IPS DF 19.7 (cell line): ENCODE measurements around the gene OR11A1.

Experiments
- DNase-seq: peaks from one replicate; pipeline ENCODE4 v3.0.0-alpha.2; 2013; ENCODE audit warnings: low read depth, low spot score

Gene OR11A1, protein sequence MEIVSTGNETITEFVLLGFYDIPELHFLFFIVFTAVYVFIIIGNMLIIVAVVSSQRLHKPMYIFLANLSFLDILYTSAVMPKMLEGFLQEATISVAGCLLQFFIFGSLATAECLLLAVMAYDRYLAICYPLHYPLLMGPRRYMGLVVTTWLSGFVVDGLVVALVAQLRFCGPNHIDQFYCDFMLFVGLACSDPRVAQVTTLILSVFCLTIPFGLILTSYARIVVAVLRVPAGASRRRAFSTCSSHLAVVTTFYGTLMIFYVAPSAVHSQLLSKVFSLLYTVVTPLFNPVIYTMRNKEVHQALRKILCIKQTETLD

DNA sequence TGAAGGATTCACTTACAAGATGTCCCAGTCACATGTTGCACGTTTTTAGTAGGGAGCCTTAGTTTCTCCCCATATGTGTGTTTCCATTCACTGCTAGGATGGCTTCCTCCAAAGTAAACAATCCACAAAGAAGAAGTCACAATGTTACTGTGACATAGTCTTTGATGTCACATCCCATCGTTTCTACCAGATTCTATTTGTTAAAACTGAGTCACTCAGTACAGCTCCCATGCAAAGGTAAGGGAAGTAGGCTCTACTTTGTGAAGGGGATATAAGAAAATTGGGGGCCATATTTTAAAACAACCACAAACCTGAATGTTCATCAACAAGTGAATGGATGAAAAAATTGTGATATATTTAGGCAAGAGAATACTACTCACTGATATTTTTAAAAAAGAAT, at the start of gene OR11A1, which contains the start of gene OR2H1:
Gene OR11A1, minus strand, starts transcription at position 101 of the 400 bp plus-strand sequence. CDS start 29,430 bp downstream, outside the sequence.
Gene OR2H1, plus strand, starts transcription at position 185 of the 400 bp plus-strand sequence. CDS start 4,615 bp downstream, outside the sequence.
- no peak for DNase-seq

DNA sequence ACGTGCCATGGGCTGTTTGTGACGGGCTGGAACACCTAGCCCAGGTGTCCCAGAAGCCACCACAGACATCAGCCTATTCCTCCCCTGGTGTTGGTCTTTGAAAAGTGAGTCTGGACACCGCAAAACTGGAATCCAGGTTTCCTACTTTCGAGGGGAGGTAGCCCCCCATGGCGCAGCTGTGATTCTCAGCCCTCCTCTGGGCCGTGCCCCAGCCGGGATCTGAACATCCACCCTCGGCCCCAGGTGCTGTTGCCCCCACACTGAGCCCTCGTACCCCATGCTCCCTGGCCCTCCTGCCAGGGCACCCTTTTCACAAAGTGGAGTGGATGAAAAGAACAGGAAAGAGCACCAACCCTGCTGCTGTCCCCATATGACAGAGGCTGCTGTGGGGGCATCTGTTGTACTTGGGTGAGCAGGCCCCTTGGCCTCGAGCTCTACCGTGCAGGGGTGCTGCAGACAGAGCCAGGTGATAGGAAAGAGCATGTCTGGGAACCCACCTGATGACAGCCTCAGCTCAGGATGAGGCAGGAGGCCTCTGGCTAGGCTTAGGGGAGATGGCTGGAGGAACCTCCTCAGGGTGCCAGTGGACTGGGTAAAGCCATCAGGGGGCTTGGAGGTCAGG, 49.7 kb upstream of the OR11A1 start:
- no peak for DNase-seq

DNA sequence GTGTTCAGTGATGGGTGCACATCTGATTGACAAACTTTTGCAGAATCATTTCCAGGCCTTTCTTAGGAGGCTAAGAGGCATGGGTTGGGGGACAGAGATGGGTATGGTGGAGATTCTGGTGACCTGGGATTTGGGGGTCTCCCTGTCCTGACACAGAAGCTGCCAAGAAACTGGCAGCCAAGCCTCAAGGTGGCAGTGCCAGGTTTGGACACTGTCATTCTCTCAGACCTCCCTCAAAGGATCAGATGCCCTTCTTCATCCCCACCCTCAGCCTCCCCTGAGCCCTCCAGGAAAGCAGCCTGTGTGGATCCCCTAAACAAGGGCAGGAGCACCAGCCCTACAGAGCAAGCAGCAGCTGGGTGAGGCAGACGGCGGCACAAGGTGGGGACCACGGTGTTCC, 48.9 kb upstream of the OR11A1 start:
- DNase-seq, result no peak

DNA sequence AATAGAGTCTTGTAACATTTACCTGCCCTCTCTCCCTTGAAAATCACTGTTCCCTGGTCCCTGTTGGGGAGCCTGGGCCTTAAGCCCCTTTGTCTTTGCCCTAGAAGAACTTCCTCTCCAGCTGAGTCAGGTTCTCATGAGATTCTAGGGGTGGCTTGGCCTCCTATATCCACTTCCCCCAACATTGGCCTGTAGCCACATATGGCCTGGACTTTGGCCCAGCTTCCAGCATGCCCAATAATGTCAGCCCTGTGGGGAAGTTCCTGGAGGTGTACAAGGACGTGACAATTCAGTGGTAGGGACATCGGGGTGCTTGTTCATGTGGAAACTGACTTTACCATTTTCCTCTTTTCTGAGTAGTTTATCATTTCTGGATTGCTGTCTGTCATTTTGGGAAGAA, 48.1 kb upstream of the OR11A1 start:
- DNase-seq, result no peak

DNA sequence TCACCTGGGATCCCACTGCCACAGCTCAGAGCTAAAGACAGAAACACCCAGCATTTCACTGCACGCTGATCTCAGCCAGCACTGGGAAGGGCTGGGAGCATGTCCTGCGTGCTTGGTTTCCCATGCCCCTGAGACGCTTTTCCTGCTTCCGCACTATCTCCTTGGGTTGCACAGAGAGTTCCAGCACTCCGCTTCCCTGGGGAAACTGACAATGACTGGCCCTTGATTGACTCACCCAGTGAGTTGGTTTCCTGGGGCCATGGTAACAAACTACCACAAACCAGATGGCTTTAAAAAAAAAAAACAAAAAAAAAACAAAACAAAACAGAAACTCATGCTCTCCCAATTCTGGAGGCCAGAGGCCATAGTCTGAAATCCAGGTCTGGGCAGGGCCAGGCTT, 45.7 kb upstream of the OR11A1 start:
- DNase-seq, result no peak

DNA sequence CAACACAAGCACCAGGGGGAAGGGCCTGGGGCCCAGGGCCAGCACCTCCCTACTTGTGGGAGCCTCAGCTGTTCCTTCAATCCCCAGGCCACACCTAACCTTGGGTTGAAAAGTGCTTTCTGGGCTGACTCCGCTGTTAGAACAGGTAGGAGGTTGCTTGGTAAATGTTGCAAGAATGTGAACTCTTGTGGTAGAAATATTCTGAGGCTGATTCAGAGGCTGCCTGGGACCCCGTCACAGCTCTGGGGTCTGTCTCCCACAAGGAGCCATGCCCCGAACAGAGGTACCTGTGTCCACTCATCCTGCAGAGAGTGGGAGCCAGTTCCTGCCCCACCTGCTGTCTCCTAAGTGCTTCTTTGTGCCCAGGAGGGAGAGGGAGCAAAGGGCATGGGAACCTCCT, 45.3 kb upstream of the OR11A1 start:
- no peak for DNase-seq

DNA sequence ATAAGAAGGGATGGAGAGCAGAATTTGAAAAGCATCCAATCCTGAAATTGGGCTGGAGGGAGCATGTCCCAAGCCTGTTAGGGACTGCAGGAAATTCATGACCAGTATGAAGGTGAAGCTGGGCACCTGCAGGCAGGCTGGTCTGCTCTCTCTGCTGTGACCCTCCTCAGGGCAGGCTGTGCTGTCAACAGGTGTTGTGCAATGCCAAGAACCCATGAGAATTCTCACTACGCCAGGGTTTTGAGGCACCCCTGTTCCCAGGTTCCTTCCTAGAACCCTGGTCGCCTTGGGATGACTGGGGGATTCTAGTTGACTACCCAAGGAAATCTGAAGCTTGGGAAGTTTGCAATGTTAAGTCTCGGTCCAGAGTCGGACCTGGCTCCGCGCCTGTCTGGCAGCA, 44.2 kb upstream of the OR11A1 start:
- no peak for DNase-seq

DNA sequence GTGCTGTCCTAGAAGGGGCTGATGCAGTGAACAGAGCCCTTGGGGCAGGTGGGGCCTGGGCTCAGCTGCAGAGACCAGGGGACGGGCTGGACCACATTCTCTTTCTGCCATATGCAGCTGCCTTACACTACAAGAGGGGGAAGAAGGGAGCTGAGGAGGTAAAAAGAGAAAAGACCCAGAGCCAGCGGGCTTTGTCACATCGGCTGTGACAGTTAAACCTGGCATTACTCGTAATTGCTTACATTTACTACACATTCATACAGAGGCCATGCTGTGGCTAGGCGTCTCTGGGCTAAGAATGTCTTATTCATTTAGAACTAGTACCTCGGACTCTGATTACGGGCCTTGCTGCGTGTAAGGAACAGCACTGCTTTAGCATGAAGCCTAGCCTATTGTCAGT, 43.7 kb upstream of the OR11A1 start:
- no peak for DNase-seq

DNA sequence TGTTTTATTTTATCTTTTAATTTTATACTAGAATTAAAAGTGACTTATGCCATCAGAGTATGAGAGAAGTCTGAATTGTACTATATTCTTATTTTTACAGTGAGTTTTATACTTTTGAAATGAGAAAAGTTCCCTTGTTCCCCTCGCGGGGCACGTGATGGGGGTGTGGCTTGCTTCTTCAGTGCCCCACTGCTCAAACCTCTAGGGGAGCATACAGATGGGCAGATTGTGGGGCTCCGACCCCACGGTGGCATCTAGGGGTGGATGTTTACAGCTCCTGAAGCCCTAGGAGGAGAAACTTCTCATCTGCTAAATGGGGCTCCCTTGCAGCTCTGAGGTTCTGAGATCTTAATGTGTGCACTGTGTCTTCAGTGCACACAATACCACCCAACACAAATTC, 42.8 kb upstream of the OR11A1 start:
- DNase-seq, result no peak

DNA sequence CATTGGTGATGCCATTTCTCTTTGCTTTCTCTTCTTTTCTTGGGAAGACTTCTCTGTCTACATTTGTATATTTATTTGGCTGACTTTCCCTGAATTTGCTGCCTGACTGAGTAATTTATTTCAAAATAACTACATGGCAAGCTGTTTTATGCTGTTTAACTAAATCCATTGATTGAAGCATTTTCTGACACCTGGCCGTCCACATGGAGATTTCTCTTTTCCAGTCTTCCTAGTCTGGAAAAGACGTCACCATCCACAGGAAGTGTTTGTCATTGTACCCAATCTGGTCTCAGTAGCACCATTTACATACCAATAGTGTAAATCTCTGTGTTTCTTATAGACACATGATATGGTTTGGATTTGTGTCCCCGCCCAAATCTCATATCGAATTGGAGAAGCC, 40.1 kb upstream of the OR11A1 start:
- no peak for DNase-seq

DNA sequence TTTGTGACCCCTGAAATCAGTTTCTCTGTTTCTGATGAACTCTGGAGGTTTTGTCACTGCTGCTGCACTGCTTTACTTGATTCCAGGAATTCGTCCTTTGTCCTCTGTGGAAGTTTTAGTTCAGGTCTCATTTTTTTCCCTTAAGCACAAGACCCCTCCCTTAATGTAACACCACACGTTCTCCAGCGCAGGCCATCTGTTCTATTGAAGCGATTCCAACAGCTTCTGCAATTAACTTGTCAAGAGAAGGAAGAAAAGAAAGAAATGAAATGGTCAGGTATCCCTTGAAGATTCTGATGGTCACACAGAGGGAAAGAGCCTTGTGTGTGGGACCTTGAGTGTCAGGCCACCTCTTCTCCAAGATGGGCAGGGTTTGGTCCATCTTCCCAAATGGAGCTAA, 38.7 kb upstream of the OR11A1 start:
- no peak for DNase-seq

DNA sequence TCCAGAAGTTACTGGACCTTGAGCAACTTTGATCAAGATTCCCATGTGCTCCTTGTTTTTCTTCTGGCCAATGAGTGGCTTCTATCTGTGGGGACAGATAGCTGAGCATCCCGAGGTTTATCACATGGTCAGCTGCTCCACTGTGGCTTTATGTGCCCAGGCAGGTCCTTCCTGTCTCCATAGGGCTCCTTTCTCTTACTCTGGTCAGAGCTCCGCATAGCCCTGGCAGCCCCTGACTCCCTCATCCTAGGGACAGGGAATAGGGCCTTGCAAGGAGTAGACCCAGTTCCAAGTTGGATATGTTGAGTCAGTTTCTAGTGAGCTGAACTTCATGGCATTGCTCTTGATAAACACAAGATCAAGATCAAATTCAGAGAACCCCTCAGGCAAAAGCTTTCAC, 37.3 kb upstream of the OR11A1 start:
- DNase-seq, result no peak

DNA sequence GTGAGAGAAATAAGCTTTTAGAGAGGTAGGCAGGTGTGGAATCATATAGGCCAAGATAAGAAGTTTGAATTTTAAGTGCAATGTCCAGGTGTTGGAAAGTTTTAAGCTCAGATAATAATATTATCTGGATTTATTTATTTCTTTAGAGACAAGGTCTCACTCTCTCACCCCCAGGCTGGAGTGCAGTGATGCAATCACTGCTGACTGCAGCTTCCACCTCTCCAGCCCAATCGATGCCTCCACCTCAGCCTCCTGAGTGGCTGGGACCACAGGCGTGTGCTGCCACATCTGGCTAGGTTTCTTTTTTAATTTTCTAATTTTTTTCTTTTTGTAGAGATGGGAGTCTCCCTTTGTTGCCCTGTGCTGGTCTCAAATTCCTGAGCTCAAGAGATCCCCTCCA, 36.4 kb upstream of the OR11A1 start:
- no peak for DNase-seq

DNA sequence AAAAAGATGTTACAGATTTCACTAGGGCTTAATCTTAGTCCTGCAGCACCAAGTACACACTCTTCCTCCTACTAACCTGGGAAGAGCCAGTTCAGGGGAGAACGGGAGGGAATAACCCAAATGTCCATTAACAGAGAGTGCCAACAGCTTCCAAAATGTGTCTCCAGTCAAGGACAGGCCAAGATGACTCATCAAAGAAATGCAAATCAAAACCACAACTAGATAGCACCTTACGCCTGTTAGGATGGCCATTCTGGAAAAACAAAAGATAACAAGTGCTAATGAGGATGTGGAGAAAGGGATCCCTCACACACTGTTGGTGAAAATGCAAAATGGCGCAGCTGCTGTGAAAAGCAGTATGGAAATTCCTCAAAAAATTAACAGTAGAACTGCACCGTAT, 34.7 kb upstream of the OR11A1 start:
- no peak for DNase-seq

DNA sequence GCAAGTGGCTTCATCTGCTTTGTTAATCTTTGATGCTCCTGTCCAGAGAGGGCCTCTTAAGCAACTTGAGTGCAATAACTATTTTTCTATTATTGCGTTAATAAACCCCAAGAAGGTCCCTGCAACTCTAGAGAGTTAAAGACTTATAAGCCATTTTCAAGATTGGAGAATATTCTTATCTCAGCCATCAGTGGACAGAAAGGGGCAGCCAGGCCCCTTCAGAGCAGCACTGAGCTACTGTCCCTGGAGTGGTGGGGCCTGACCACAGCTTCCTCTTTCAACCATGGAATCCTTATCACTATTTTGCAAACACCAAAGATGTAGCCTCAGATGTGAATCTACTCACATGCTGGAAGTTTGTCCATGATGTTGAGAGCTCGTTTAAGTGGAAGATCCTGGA, 33.7 kb upstream of the OR11A1 start:
- DNase-seq, result no peak

DNA sequence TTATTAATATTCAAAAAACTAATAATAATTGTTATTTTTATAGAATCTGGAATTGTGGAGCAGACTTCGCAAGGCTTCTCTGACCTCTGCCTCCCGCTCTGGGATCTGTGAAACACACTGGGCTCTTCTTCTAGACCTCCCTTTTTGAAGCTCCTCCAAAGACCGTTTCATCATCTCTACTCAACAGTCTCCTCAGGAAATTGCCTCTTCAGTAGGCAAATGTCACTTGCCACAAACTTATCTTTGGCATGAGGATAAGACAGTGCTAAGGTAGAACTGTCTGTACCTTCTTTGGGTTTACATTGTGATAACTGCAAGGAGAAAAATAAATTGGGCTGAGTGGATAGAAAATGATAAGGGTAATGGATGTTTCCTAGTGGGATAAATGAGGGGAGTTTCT, 33.2 kb upstream of the OR11A1 start:
- DNase-seq, result no peak

DNA sequence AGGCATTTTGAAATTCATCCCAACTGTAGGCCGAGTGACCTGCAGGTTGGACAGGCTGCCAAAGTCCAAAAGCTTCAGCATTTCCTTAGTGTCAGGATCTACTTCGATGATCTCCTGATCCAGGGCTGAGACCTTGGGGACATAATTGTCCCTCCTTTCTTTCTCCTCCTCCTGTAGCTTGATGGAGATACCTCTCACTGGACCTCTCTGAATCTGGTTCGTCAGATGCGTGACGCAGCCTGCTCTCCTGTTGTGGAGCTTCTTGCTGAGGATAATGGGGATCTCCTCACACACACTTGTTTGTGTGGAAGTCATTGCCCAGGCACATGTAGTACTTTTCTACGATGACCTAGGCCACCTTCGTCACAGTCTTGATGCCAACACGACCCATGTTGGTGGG, 32.4 kb upstream of the OR11A1 start:
- DNase-seq, result no peak

DNA sequence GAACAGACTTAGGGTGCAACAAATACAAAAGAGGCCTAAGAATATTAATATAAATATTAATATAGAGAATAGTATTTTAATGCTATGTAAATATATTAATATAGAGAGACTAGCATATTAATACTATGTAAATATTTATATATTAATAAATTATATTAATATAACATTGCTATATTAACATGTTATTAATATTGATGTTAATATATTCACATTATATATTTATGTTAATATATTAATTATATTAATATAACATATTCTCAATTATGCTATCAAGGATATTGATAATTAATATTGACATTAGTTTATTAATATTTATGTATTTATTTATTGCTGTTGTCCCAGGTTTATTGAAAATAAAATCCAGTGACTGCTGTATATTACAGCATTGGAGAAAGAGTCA, 32.0 kb upstream of the OR11A1 start:
- DNase-seq, result no peak

DNA sequence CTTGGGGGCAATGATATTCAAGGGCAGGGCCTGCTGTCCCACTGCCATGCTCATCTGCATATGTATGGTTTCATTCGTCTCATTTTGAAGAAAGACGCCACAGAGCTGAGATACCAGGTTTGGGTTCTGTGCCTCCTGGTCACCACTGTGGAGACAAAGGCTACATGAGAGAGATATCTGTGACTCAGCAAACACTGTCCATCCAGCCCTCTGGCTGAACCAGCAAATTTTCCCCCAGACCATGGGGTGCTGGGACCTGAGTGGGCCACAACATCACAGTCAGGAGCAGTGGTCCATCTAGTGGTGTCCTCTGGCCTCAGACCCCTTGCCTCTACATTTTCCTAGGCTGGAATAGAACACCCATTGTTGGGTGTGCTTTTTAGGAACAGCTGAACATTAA, 30.8 kb upstream of the OR11A1 start, which contains the start of gene MAS1L:
Gene MAS1L, minus strand, starts transcription at position 297 of the 400 bp plus-strand sequence. Its CDS starts 54 bp downstream, at position 243.
- DNase-seq, result no peak

DNA sequence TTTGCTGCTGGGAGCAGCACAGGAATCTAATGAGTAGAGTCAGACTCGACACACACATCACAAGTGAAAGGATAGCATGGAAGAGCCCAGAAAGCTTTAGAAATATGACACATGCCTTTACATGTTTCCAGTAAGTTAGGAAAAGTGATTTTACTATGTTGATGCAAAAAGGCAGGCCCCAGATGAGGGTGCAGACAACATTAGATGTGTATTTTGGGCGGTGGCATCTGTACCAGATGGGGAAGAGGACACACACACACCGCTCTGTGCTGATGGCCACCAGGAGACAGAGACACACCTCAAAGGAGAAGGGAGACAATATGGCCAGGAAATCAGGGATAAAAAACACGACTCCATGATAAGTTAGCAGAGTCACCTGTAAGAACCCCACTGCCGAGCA, 30.3 kb upstream of the OR11A1 start:
- DNase-seq, result no peak

DNA sequence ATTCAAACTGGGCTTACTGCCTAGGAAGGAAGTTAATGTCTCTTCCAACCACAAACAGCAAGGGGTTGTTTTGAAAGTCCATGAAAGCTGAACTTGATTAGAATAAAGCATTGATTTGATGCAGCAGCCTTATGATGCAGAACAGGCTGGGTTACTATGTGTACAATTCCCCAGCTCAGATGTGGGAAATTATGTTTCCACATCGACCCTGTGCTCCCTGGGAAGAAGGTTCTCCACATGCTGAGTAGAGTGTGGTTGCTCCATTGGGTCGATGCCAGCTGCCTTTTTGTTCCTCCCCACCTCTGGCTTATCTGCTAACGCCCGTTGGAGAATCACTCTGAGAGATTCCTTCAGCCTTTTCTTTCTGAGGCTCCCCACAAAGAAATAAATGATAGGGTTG, 29.7 kb upstream of the OR11A1 start:
- DNase-seq, result no peak

DNA sequence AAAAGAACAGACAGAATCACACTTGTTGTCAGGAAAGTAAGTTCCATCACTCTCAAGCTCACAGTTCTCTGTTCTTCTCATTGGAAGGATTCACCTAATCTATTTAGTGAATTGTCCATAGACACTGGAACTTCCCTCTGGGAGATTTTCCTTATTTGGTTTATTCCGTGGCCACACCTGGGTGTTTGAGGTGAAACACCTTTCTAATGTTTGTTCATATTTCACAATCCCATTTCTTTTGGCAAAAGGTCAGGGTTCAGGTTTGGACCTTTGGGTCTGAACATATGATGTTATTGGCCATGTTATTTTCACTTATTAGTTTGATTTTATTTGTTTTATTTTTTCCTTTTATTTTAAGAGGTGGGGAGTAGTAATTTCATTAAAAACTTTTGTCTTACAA, 26.9 kb upstream of the OR11A1 start:
- DNase-seq, result no peak

DNA sequence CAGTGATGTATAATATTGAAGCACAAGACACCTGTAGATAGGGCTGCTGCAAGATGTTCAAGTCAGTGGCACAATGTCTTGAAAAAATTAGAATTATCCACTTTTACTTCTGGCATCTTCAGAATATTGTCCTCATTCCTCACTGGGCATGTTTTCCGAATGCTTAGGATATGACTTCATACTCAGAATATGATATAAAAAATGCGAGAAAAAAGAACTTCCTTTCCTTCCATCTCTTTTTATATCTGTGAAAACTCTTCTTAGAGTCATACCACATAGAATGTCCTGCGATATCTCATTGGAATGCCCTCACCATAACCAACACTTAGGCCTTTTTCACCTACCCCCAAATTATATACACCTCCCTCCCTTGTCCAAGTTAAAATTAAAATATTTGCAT, 26.3 kb upstream of the OR11A1 start:
- no peak for DNase-seq
